ENCODE measurements around the gene MLIP. TPM values are rescaled to one million over a fixed set of nuclear protein-coding genes. Genes with fewer than 3 reads are reported as not detected.

The MLIP gene
- total RNA-seq, 4 donors from 2014 or later, result 182 to 383 (median 296) TPM

DNA sequence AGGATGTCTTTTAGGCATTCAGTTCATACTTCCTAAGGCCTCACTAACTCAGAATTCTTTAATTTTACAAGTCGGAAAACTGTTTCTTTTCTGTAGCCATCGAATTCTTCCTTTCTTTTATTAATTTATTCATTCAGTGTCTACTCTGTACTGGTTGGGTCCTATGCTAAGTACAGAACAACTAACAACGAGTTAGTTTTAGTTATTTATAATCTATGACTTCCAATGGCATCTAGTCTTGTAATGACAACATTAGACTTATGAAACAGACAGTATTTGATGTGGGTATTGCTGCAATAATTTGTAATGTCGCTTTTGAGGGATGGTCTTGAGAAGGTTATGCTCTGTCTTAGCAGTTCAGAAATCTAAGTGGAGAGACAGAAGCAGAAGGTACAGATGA lies 141.7 kb downstream of the MLIP start:
- WGBS, 2 donors, result 87 to 92% methylated on average over 4 of the region's 4 CpGs

GRCh38 chr6:54254886-54255285 lies 143.6 kb downstream of the MLIP start:
- peaks cover 0 to 3% (median 0%) of the 10 kb centered on the region in 4 donors for H3K4me1 ChIP-seq
- no peaks in the 10 kb centered on the region for H3K9me3 ChIP-seq
- H3K27ac ChIP-seq, result no peak overlapping the region
- WGBS, 2 donors, result 81 to 89% methylated on average over 2 of the region's 2 CpGs
- no peaks in the 10 kb centered on the region for H3K36me3 ChIP-seq
- no peak for DNase-seq (ENCODE audit: low spot score in 2 of 2)
- H3K27me3 ChIP-seq, result no peaks in the 10 kb centered on the region
- no peak for TF ChIP-seq EP300 (IDR thresholded peaks at IDR 0.05)
- no peak for TF ChIP-seq CTCF (IDR thresholded peaks at IDR 0.05)
- no peak for TF ChIP-seq POLR2A (IDR thresholded peaks at IDR 0.05)
- no peak overlapping the region for H3K4me3 ChIP-seq

More for the DNA sequence above, 141.7 kb downstream of the MLIP start:
- Histone ChIP-seq H3K27me3 (no peaks in the 10 kb centered on the region), H3K4me3 (no peak overlapping the region), H3K9me3 (no peaks in the 10 kb centered on the region), H3K4me1 (peaks cover 0 to 3% (median 0%) of the 10 kb centered on the region in 4 donors), H3K36me3 (no peaks in the 10 kb centered on the region), H3K27ac (no peak overlapping the region)
- no peak for DNase-seq (ENCODE audit: low spot score in 2 of 2)
- TF ChIP-seq EP300 (IDR thresholded peaks at IDR 0.05), result no peak
- TF ChIP-seq POLR2A (IDR thresholded peaks at IDR 0.05), result no peak
- no peak for TF ChIP-seq CTCF (IDR thresholded peaks at IDR 0.05)

- peaks cover 0 to 3% (median 0%) of the 10 kb centered on the region in 4 donors for H3K4me1 ChIP-seq
- no peaks in the 10 kb centered on the region for H3K9me3 ChIP-seq
- no peaks in the 10 kb centered on the region for H3K36me3 ChIP-seq
- no peak overlapping the region for H3K27ac ChIP-seq
- TF ChIP-seq POLR2A (IDR thresholded peaks at IDR 0.05) (no peak), CTCF (IDR thresholded peaks at IDR 0.05) (no peak), EP300 (IDR thresholded peaks at IDR 0.05) (no peak)
- no peaks in the 10 kb centered on the region for H3K27me3 ChIP-seq
- H3K4me3 ChIP-seq, result no peak overlapping the region
- no peak for DNase-seq (ENCODE audit: low spot score in 2 of 2)
Measured at GRCh38 chr6:54255886-54256285, 144.6 kb downstream of the MLIP start.

DNA sequence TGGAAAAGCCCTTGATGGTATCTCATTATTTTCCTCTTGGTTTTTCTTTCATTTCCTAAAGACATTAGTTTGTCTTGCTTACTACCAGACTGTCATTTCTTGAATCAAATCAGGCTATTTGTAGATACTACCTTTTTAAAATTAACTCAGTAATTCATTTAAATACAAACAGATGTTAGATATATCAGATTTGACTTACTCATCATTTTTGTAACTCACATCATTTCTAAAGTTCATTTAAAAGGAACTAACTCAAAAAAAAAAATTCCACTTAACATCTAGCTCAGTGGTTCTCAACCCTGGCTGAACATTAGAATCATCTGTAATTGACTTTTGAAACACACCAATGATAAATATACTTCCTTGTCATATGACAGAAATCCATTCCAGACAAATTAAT lies 148.8 kb downstream of the MLIP start:
- Histone ChIP-seq H3K4me1 (peaks cover 0 to 3% (median 0%) of the 10 kb centered on the region in 4 donors), H3K27ac (no peak overlapping the region), H3K9me3 (no peaks in the 10 kb centered on the region), H3K36me3 (no peaks in the 10 kb centered on the region), H3K4me3 (no peak overlapping the region), H3K27me3 (no peaks in the 10 kb centered on the region)
- no peak for DNase-seq (ENCODE audit: low spot score in 2 of 2)
- TF ChIP-seq POLR2A (IDR thresholded peaks at IDR 0.05), result no peak
- no peak for TF ChIP-seq EP300 (IDR thresholded peaks at IDR 0.05)
- no peak for TF ChIP-seq CTCF (IDR thresholded peaks at IDR 0.05)

DNA sequence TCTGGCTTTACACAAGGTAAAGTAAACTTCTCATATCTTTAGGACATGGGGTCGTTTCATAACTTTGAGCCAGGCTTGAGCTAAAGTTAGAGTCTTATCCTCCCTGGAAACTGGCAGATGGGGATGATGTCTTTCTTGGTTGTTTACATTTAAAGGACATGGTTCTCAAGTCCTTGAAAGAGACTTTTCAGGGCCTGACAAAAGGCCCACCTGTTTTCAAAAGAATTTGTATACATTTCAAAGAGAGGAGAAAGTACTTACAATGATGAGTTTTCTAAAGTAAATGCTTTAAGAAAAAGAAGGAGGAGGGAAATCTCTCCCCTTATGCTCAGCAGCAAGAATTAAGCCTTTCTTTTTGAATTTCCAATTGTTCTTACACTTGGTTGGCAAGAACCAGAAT lies 151.3 kb downstream of the MLIP start:
- no peaks in the 10 kb centered on the region for H3K9me3 ChIP-seq
- H3K27me3 ChIP-seq, result no peaks in the 10 kb centered on the region
- WGBS, 2 donors, result 45 to 54% methylated on average over 1 of the region's 1 CpG
- H3K4me3 ChIP-seq, result no peak overlapping the region
- no peaks in the 10 kb centered on the region for H3K36me3 ChIP-seq
- no peak overlapping the region for H3K27ac ChIP-seq
- no peaks in the 10 kb centered on the region for H3K4me1 ChIP-seq
- TF ChIP-seq POLR2A (IDR thresholded peaks at IDR 0.05) (no peak), EP300 (IDR thresholded peaks at IDR 0.05) (no peak), CTCF (IDR thresholded peaks at IDR 0.05) (no peak)
- no peak for DNase-seq (ENCODE audit: low spot score in 2 of 2)
